Brain microvascular endothelial cell (primary cell): ENCODE measurements around the gene ONECUT3.

Experiments
- DNase-seq: peaks from one replicate; pipeline ENCODE4 v3.0.0-alpha.2; 2020
- H3K27ac ChIP-seq: fragments of 250-450 bp; sonication (Bioruptor Pico); 2 replicates; pipeline ENCODE4 v1.5.1; 2020; ENCODE audit warnings: mild to moderate bottlenecking, moderate library complexity
- H3K27me3 ChIP-seq: fragments of 250-450 bp; sonication (Bioruptor Pico); replicated peaks from 2 replicates; pipeline ENCODE4 v1.5.1; 2020; ENCODE audit warnings: mild to moderate bottlenecking
- H3K36me3 ChIP-seq: fragments of 250-450 bp; sonication (Bioruptor Pico); replicated peaks from 2 replicates; pipeline ENCODE4 v1.5.1; 2020; ENCODE audit warnings: mild to moderate bottlenecking
- H3K4me3 ChIP-seq: 2 replicates; pipeline ENCODE4 v1.5.1; 2011; ENCODE audit warnings: low read depth, mild to moderate bottlenecking, control low read depth, low read length, moderate library complexity
- in situ Hi-C: cut with HindIII; loops from 2 replicates; pipeline ENCODE4 v1.10.0; 2017; ENCODE audit warnings: low sequenced_read_pairs, low pct_ligation_motif_present
- TF ChIP-seq, protein P1 (sequence below): IDR thresholded peaks from 2 replicates; pipeline ENCODE4 v1.5.1; 2011; ENCODE audit warnings: low read depth, mild to moderate bottlenecking, moderate library complexity, low read length, control low read depth, inconsistent platforms; ENCODE audit errors: missing control alignments

Gene ONECUT3

DNA sequence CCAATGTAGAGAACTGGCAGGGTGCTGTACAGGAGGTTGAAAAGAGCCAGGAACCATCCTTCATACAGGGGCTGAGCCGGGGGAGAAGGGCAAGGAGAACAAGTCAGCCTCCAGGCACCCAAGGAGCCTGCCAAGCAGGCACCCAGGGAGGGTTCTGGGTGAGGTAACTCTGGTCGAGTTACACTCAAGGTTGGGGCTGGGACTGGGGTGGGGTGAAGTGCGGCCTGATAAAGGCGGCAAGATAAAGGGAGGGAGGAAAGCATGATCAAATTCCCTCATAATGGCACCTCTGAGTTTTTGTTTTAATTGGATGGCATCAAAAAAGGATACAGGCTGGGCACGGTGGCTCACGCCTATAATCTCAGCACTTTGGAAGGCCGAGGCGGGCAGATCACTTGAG lies 33.8 kb downstream of the ONECUT3 start:
- in situ Hi-C loops = no loop called here
- Histone ChIP-seq H3K4me3 (no peak overlapping the region), H3K36me3 (no peaks in the 10 kb centered on the region), H3K27me3 (peaks cover 6% of the 10 kb centered on the region), H3K27ac (no peak overlapping the region)
- DNase-seq = no peak
- TF ChIP-seq, protein P1, sequence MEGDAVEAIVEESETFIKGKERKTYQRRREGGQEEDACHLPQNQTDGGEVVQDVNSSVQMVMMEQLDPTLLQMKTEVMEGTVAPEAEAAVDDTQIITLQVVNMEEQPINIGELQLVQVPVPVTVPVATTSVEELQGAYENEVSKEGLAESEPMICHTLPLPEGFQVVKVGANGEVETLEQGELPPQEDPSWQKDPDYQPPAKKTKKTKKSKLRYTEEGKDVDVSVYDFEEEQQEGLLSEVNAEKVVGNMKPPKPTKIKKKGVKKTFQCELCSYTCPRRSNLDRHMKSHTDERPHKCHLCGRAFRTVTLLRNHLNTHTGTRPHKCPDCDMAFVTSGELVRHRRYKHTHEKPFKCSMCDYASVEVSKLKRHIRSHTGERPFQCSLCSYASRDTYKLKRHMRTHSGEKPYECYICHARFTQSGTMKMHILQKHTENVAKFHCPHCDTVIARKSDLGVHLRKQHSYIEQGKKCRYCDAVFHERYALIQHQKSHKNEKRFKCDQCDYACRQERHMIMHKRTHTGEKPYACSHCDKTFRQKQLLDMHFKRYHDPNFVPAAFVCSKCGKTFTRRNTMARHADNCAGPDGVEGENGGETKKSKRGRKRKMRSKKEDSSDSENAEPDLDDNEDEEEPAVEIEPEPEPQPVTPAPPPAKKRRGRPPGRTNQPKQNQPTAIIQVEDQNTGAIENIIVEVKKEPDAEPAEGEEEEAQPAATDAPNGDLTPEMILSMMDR = no peak

DNA sequence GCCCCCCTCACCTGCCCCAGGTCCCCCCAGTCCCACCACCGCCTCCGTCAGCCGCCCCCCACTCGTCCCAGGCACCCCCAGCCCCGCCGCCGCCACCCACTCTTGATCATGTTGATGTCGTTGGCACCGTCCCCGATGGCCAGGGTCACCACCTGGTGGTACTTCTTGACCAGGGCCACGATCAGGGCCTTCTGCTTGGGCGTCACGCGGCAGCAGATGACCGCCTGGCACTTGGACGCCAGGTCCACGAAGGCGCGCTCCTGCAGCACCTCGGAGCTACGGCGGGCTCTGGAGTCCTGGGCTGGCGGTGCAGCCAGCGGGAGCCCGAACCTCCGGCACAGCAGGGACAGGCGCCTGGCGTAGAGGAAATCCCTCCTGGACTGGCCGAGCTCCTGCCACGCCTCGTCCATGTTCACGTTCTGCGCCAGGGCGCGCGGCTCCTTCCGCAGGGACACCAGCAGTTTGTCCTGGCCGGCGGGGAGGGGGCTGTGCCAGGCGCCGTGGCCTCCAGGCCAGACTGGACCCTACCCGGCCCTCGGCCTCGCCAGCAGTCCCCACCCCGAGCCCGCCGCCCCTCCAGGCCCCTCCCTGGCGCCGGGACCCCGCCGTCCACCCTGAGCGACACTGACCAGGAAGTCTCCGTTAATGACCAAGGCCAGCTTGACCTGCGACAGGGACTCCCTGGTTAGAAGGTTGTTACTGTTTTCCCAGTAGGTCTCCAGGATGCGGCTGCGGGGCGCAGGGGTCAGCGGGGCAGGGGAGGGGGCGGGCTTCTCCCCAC lies 36.1 kb downstream of the ONECUT3 start:
- DNase-seq = no peak
- in situ Hi-C loops = no loop called here
- Histone ChIP-seq H3K4me3 (no peak overlapping the region), H3K27me3 (peaks cover 6% of the 10 kb centered on the region), H3K36me3 (no peaks in the 10 kb centered on the region), H3K27ac (no peak overlapping the region)
- TF ChIP-seq, protein P1 = no peak

DNA sequence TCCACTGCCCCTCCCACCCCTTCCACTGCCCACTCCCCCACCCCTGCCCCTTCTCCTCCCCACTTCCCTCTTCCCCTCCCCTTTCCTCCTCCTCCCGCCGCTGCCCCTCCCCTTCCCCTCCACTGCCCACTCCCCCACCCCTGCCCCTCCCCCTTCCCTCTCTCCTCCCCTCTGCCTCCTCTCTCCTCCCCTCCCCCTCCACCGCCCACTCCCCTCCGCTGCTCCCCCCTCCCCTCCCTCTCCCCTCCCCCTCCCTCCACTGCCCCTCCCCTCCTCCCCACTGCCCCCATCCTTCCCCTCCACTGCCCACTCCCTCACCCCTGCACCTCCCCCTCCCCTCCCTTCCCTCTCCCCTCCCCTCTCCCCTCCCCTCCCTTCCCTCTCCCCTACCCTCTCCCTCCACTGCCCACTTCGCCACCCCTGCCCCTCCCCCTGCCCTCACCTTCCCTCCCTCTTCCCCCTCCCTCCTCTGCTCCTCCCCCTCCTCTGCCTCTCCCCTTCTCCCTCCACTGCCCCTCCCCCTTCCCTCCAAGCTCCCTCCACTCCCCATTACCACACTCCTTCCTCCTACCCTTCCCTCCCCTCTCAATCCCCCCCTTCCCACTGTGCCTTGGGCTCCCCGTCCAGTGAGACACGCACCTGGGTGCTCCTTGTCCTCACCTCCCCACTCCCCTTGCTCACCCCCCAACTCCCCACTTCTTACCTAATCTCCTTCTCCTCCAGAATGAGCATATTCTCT lies 36.9 kb downstream of the ONECUT3 start:
- no peak overlapping the region for H3K27ac ChIP-seq
- no peak overlapping the region for H3K4me3 ChIP-seq
- no peak for DNase-seq
- H3K27me3 ChIP-seq = peaks cover 6% of the 10 kb centered on the region
- TF ChIP-seq, protein P1 = no peak
- H3K36me3 ChIP-seq = no peaks in the 10 kb centered on the region
- in situ Hi-C loops = no loop called here

DNA sequence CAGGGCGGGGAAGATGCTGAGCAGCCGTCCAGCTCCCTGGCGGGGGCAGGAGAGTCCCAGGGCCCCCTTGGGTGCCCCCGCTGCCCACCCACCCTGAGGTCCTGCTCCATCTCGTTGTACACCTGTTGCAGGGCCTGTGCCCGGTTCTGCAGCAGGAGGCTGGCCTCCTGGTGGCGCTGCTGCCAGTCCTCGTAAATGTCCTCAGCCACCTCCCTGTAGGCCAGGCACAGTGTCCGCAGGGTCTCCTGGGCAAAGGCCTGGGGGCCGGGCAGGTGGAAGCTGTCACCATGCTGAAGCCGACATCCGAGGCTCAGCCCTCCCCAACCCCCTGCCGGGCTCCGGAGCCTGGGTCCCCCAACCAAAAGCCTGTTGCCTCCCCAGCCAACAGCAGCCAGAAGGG lies 38.6 kb downstream of the ONECUT3 start:
- DNase-seq = no peak
- in situ Hi-C loops = no loop called here
- no peak overlapping the region for H3K27ac ChIP-seq
- no peak overlapping the region for H3K4me3 ChIP-seq
- peaks cover 6% of the 10 kb centered on the region for H3K27me3 ChIP-seq
- TF ChIP-seq, protein P1 = no peak
- no peaks in the 10 kb centered on the region for H3K36me3 ChIP-seq

DNA sequence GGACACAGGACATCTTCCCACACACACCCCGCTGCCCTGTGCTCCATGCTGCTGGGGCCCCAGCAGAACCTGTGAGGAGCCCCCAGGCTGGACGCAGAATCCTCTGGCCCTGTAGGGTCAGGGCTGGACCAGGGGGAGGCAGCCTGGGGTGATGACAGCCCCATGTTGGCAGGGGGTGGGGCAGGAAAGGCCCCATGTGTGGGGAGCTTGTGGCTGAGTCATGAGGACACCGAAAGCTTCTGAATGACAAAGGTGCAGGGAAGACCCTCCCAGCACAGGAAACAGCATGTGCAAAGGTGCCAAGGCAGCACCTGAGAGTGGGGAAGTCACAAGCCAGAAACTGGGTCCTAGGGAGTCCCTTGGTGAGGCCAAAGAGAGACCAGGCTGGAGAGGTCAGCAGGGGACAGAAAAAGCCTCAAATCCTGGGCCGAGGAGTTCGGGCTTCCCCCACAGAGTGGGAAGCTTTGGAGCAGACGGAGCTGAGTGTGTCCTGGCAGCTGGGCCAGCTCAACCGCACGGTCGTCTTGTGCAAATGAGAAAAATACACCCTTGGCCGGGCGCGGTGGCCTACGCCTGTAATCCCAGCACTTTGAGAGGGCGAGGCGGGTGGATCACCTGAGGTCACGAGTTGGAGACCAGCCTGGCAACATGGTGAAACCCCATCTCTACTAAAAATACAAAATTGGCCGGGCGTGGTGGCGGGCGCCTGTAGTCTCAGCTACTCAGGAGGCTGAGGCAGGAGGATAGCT lies 41.3 kb downstream of the ONECUT3 start:
- Histone ChIP-seq H3K36me3 (no peaks in the 10 kb centered on the region), H3K4me3 (no peak overlapping the region), H3K27me3 (no peaks in the 10 kb centered on the region), H3K27ac (no peak overlapping the region)
- TF ChIP-seq, protein P1 = no peak
- in situ Hi-C loops = no loop called here
- DNase-seq = no peak
